ENCODE measurements around the gene STK36. TPM values are rescaled to one million over a fixed set of nuclear protein-coding genes. Genes with fewer than 3 reads are reported as not detected.

The STK36 gene, protein sequence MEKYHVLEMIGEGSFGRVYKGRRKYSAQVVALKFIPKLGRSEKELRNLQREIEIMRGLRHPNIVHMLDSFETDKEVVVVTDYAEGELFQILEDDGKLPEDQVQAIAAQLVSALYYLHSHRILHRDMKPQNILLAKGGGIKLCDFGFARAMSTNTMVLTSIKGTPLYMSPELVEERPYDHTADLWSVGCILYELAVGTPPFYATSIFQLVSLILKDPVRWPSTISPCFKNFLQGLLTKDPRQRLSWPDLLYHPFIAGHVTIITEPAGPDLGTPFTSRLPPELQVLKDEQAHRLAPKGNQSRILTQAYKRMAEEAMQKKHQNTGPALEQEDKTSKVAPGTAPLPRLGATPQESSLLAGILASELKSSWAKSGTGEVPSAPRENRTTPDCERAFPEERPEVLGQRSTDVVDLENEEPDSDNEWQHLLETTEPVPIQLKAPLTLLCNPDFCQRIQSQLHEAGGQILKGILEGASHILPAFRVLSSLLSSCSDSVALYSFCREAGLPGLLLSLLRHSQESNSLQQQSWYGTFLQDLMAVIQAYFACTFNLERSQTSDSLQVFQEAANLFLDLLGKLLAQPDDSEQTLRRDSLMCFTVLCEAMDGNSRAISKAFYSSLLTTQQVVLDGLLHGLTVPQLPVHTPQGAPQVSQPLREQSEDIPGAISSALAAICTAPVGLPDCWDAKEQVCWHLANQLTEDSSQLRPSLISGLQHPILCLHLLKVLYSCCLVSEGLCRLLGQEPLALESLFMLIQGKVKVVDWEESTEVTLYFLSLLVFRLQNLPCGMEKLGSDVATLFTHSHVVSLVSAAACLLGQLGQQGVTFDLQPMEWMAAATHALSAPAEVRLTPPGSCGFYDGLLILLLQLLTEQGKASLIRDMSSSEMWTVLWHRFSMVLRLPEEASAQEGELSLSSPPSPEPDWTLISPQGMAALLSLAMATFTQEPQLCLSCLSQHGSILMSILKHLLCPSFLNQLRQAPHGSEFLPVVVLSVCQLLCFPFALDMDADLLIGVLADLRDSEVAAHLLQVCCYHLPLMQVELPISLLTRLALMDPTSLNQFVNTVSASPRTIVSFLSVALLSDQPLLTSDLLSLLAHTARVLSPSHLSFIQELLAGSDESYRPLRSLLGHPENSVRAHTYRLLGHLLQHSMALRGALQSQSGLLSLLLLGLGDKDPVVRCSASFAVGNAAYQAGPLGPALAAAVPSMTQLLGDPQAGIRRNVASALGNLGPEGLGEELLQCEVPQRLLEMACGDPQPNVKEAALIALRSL (N-terminal part only)
- total RNA-seq, result 10 to 100 TPM; 13.5 to 18.8 TPM

DNA sequence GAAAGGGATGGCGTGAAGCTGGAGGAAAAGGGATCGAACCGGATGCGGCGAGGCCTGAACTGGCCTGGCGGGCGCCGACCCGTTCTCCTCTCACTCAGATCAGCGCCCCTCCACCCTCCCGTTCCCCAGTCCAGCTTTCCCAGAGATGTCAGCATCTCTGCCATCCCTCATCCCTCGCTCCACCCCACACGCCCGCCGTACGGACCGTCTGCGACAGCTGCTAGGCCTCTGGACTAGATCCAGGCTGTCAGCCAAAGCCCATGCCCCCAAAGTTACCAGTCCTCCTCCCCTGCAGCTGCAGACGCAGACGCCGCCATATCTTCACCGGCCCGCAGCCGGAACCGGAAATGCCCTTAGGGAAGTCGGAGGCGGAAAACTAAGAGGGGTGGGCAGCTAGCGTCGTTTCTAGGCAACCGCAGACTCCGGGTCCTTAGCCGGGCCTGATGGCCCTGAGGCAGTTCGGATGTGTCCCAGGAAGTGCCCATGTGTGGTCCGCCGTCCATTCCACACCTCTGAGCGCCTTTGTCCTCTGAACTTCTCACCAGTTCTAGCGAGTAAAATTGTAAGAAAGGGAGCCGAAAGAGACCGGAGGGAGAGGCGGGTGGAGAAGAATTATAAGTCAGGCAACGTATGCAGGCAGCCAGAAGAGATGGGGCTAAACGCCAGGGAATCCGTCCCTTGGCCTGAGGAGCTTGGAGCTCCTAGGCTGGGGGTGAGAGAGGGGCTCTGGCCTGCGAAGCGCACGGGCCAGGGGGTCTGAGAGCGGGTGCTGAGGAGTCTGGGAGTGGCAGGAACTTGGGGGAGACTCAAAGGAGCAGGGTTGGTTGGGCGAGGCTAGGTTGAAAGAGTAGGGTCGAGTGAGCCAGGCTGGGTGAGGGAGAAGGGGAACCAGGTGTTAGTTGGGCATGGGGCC, at the start of gene STK36, which contains the start of gene RNF25:
TSS of gene STK36 (plus strand) at position 433 of the 913 bp plus-strand sequence. CDS start 744 bp downstream, outside the sequence.
TSS of gene RNF25 (minus strand) at position 349 of the 913 bp plus-strand sequence. CDS start at position 317, 32 bp downstream.

DNA sequence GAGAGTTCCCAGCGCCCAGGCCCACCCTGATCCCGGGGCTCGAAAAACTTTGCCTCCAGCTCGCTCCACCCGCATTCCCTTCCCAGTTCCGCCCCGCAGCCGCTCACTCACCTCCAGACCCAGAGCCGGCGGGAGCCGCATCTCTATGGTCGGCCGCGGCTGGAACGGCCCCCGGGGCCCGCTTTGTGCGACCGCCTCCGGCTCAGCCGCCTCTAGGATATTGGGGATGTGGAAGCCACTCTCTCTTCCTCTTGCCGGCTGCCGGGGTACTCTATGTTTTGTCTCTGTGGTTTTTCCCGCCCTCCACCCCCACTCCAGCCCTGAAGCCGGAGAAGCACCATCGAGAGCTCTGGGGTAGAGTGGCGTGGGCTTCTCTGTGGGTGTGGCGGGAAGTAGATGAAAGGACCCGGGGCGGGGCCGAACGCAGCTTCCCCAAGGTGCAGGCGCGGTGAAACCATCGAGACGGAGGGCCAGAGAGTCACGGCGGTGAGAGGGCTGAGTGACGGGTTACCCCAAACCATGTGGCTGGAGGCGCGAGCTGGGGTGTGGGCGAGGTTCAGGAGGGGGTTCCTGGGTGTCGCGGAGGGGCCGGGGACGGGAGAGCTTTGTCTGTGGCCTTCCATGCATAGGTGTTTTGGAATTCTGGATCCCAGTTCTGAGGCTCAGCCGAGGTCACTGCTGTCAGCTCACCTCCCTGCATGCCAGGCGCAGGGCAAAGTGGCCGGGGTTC, 12.5 kb upstream of the STK36 start, which contains the start of the genes BCS1L and ZNF142:
TSS of gene BCS1L (plus strand) at position 426 of the 730 bp plus-strand sequence. CDS start 1,305 bp downstream, outside the sequence.
TSS of gene ZNF142 (minus strand) at position 366 of the 730 bp plus-strand sequence. CDS start 3,194 bp downstream, outside the sequence.

DNA sequence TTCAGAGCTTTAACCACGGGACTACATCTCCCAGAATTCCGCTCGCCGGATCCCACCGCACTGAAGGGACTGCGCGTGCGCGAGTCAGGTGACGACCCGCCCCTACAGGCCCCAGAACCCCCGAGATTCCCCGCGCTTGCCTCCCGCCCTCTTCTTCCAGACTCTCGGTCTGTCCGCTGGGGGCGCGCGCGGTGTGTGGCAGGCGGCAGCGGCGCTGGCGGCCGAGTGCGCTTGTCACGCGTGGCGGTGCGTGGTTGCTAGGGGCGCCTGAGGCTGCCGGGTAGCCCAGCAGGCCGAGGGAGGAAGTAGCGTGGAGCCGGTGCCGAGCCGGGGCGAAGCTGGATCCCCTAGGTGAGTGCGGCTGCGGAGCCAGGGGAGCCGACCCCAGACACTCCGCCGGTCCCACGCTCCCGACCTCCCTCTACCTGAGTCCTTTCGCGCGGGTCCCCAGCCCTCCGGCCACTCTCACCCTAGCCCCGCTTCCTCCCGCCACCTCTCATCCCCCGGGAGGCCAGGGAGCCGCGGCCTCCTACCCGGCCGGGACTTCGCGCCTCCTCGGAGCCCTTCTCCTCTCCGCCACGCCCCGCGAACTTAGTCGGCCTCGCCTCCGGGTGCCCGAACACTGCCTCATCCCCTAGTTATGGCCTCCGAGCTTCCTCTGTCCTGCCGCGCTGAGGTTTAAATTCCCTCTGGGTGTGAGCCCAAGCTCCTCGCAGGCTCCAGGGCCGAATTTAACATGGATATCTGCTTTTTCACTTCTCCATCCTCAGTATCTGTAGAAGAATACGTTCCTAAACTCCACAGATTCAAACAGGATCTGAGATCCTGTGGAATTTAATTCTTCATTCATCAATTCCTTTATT, 39.0 kb downstream of the STK36 start, which contains the start of gene TTLL4:
TSS of gene TTLL4 (plus strand) at position 149 of the 863 bp plus-strand sequence. CDS start 26,842 bp downstream, outside the sequence.

Other genes with a start within 250 kb of the STK36 start
- 10 to 100 TPM; 24.8 to 25.6 TPM for gene USP37, start 103.7 kb upstream of the STK36 start, total RNA-seq
- gene CNOT9, start 103.2 kb upstream of the STK36 start, total RNA-seq, result 10 to 100 TPM; 68.5 to 71.4 TPM
- gene PLCD4, start 64.2 kb upstream of the STK36 start, total RNA-seq, result under 1 TPM; 0.29 to 0.38 TPM
- gene ZNF142, start 12.5 kb upstream of the STK36 start, total RNA-seq, result 10 to 100 TPM; 41.4 to 42.7 TPM
- gene BCS1L, start 12.4 kb upstream of the STK36 start, total RNA-seq, result 10 to 100 TPM; 39.7 to 42.6 TPM
- 10 to 100 TPM; 17.9 to 20.3 TPM for gene RNF25, start 84 bp upstream of the STK36 start, total RNA-seq
- gene TTLL4, start 38.7 kb downstream of the STK36 start, total RNA-seq, result 10 to 100 TPM; 22.1 to 28.6 TPM
- gene CYP27A1, start 110.1 kb downstream of the STK36 start, total RNA-seq, result under 1 TPM in 1 of 2 experiments, not detected in 1; 0.10 TPM
- not detected for gene PRKAG3, start 159.7 kb downstream of the STK36 start, total RNA-seq
- gene WNT6, start 187.7 kb downstream of the STK36 start, total RNA-seq, result not detected
- gene WNT10A, start 208.8 kb downstream of the STK36 start, total RNA-seq, result under 1 TPM; 0.10 to 0.15 TPM